Activated CD8-positive, alpha-beta memory T cell treated with anti-CD3 and anti-CD28 coated beads for 4 hours (primary cell): ENCODE results near the gene SLC39A5.

Experiments used
- DNase-seq, 2 donors: peaks; one replicate each; pipeline ENCODE4 v3.0.0-alpha.2; 2020; ENCODE audit warnings: low read depth in 2 of 2

SLC39A5 gene

DNA sequence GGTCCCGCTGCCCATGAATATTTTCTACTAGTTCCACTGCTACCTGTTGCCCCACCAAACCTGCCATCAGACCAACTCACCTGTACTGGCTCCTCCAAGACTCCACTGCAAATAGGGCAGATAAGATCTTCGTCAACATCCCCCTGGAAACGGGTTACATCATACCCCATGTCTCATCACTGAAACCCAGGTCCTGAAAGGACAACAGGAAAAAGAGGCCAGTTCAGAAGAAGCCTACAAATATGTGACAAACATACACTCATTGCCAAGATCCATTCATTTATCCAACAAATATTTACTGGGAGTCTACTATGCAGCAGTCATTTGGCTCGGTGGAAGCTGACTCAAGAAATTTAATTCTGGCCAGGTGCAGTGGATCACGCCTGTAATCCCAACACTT lies 16.0 kb upstream of the SLC39A5 start:
- no peak for DNase-seq

DNA sequence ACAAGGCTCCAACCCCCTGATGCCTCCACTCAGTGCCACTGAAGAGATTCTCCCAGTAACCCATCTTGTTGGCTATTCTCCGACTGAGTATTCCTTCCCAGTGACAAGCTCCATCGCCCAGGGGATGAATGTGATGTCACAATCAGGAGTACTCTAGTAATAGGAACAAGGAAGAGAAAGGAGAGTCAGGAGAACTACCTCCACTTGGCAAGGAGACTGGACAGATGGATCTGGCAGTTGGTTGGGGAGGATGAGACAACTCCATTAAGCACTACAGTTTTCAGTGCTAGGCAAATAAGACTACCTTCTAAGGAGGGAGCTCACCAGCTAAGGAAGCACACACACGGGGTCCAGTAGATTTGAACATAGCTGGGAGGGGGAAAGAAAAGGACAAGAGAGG lies 13.4 kb upstream of the SLC39A5 start:
- no peak for DNase-seq

DNA sequence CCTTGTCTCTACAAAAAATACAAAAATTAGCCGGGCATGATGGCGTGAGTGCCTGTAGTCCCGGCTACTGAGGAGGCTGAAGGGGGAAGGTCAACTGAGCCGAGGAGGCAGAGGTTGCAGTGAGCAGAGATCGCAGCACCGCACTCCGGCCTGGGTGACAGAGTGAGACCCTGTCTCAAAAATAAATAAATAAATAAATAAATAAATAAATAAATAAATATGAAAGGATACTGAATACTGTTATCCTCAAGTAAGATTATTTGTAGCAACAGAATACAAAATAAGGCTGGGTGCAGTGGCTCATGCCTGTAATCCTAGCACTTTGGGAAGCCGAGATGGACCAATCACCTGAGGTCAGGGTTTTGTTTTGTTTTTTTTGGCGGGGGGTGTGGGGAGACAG lies 10.0 kb upstream of the SLC39A5 start:
- no peak for DNase-seq

DNA sequence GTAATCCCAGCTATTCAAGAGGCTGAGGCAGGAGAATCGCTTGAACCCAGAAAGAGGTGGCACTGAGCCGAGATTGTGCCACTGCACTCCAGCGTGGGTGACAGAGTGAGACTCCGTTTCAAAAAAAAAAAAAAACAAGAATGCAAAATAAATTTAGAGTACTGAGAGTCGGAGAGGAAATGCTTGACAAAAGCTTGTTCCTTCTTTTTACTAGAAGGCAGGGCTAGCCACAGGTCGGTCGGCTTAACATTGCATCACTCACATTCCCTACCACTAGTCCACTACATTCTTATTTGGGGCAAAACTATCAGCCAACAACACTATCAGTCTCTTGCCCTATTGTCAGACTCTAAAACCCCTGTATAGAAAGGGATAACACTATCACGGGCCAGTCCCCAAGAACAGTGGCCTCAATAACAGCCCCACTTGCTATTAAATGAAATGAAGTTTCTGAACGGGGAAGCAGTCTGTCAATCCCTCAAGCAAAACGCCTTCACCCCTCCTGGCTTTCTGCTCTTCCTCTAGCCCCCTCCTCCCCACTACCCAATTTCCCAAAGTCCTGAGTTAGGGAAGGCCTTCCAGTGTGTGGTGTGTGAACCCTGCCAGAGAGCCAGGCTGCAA lies 9.1 kb upstream of the SLC39A5 start:
- DNase-seq, result no peak

DNA sequence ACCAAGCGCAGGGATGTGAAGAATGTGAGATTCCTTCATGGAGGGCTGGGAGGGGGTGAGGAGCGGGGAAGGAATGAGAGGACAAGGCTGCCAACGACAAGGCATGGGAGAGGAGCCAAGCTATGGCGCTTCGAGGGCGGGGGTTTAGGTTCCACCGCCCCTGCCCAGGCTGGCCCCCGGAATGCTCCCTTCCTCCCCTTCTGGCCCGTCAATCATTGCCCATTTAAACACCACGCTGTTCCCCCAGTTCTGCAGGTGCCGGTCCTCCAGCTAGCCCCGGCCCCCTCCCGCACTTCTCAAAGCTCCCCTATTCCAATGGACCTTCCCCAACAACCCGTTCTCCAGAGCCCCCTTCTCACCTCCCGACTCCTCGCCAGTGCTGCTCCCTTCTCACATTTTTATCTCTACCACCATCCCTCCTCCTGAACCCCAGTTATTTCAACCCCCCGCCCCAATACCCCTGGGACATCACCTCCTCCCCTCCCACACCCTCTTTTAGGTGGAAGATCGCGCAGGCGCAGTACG lies 8.6 kb upstream of the SLC39A5 start:
- no peak for DNase-seq

DNA sequence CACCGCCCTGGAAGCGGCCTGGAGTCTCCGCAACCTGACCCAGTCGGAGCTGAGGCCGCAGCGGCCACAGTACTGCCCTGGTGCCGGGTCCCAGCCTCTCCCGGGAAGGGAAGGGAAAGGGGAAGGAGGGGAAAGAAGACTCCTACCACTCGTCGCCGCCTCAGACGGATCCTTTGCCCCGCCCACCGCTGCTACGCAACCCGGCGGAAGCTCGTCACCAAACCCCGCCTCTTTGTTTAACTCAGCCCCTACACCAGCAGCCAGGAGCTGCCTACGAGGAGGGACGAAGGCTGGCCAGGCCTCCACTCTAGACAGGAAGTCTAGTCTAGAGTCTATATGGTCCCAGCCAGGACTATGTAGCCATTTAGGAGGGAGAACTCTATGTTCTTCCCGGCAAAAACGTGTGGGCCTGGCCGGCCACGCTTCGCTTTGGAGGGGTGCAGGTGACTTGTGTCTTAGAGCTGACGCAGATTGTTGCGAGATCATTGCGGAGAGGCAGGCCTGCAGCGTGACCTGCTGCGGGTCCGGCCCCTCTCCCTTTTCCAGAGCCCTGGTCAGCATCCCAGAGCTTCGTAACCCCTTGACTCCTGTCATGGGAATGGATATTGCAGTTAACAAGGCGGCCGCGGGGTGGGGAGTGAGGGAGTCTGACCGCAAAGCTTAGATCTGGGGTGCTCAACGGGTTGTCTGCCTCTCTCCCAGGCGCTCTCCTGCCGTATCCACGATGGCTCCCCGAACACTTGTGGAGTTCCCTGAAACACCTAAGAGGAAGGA lies 7.9 kb upstream of the SLC39A5 start, which contains the start of gene RNF41:
TSS of gene RNF41 (minus strand) at position 166 of the 774 bp plus-strand sequence. CDS start 7,875 bp downstream, outside the sequence.
- peak; percentile 82 to 84 for DNase-seq

DNA sequence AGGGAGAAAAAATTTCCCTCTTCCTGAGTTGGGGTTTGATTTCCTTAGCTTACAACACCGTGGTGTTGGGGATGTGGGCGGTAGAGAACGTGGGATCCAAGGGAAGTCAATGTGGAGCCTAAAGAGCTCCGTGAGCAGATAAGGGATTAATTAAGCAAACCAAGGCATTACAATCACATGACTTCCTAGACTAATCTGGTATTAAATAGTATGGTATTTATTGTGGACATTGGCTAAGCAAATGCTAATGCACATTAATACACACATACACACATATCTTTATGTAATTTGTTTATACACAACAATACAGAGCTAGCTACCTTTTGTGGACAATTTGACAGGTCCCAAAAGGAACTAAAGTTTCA lies 7.3 kb upstream of the SLC39A5 start:
- DNase-seq, result no peak

DNA sequence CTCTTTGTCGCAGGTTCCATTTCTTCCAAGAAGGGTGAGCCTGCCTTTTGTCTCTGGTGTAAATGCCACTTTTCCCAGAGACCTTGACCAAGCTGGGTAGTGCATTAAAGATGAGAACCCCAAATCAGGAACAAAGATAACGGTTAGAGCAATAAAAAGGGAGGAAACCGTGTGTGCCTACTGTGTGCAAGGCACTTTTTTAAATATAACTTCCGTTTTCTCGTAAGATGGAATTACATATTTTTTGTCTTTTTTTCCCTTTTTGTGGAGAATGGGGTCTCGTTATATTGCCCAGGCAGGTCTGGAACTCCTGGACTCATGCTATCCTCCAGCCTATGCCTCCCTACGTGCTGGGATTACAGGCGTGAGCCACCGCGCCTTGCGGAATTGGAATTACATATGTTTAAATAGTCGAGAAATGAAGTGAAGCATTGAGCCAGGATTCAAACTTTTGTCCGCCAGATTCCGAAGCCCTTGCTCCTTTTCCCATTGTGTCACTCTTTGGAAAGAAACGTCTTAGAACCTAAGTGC lies 6.2 kb upstream of the SLC39A5 start:
- DNase-seq, result no peak

DNA sequence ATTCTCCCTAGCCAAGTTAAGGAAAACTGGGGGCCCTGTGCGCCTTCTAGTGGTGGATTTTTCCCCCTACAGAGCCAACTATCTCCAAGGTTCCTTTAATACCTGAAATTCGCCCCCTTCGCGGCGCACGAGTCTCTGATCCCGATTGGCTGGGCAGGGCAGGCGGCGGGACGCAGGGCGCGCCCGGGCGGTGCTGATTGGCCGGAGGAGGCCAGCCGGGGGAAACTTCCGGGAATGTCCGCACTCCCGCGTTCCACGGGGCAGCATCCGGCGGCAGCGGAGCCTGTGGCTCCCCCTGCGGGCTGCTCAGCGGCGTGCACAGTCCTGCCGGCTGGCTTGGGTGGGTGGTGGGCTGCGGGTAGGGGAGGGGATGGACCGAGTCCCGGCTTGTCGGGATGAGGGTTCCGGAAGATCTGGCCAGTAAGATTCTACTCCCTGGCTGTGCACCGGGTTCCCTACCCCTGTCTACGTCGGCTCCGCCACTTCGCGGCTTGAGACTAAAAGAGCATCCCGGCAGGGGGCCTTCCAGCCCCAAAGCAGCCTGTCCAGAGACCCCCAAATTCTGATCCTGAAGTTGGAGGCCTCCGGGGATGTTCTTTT lies 5.6 kb upstream of the SLC39A5 start, which contains the start of gene NABP2:
TSS of gene NABP2 (plus strand) at position 241 of the 600 bp plus-strand sequence. CDS start 515 bp downstream, outside the sequence.
- DNase-seq, result peak; percentile 85 to 87

DNA sequence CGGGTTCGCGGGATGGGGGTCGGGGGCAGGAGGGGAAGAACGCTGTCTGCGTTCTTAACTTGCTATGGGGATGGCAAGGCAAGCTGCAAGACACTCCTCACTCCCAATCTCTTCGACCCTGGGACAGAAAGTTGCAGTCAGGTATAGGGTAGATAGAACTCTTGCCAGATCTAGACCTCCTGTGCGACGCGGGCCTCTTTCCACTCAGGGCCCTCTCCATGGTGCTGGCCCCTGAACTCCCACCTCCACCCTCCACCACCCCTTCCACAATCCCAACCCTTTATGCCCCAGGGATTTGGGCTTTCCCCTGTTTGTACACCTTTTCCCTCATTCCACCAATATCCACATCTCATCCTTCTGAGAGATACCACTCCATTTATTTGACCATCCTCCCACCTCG lies 4.9 kb upstream of the SLC39A5 start:
- DNase-seq, result no peak

DNA sequence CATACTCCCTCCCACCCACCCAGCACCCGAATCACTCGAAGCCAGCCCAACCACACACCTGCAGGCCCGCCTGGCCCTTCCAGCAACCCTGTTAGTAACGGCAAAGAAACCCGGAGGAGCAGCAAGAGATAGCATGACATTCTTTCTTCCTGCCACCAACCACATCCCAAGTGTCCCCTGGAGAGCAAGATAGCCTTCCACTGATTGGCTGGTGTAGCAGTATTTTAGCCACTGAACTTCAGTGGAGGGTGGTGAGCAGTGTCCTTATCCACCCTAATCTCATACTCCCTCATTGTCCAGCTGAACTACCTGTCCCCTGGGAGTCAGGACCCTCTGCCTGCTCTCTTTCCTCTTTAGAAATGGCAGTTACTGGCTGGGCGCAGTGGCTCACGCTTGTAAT lies 769 bp upstream of the SLC39A5 start:
- no peak for DNase-seq

DNA sequence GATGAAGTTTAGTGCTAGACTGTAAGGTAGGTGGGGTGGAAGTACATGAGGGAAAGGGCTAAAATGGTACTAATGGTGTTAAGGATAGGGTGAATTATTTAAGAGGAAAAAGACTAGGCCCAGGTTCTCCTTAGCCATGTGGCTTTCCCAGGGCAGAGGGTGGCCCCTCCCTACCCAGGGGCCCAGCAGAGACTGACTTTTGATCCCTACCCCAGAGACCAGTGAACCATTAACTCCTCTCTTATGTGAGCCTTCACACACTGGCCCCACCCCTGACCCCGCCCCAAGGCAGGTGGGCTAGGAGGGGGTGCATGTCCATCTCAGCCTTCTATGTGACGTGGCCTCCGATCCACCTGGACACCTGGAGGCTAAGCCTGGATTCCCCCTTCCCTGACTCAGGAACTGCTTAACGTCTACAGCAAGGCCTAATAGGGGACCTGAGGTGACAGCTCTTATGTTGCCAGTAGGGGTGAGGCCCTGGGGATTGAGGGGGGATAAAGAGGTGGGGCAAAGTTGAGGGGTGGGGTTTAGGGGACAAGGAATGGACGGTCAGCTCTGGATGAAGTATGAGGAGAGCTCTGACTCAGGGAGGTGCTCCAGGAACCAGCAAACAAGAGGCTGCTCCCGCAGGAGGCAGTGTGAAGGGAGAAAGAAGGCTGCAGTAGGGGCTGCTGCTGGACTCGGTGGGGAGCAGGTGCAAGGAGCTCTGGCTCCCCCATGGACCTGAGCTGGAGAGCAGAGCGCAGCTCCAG lies 757 bp downstream of the SLC39A5 start:
- no peak for DNase-seq

DNA sequence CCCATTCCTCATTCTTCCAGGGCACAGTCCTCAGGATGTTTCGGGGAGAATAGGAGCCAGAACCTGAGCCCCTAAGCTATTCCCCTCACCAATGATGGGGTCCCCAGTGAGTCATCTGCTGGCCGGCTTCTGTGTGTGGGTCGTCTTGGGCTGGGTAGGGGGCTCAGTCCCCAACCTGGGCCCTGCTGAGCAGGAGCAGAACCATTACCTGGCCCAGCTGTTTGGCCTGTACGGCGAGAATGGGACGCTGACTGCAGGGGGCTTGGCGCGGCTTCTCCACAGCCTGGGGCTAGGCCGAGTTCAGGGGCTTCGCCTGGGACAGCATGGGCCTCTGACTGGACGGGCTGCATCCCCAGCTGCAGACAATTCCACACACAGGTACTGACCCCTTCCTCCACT lies 1.3 kb downstream of the SLC39A5 start:
- no peak for DNase-seq

DNA sequence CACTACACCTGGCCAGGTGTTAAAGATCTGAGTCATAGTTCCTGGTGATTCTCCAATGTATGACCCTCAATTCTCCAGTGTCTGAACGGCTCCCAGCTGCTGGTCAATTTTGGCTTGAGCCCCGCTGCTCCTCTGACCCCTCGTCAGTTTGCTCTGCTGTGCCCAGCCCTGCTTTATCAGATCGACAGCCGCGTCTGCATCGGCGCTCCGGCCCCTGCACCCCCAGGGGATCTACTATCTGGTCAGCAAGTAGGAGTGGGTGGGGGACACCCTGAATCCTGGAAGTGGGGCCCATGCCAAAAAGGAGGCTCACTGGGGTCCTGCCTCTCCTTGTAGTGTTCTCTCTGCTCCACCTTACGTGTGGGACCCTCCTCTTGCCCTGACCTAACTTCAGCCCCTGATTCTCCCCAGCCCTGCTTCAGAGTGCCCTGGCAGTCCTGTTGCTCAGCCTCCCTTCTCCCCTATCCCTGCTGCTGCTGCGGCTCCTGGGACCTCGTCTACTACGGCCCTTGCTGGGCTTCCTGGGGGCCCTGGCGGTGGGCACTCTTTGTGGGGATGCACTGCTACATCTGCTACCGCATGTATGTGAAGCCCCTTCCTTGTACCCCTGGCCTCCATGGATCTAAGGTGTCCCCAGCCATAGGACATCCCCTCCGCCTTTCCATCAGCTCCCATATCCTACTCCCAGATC lies 5.0 kb downstream of the SLC39A5 start:
- DNase-seq, result no peak

DNA sequence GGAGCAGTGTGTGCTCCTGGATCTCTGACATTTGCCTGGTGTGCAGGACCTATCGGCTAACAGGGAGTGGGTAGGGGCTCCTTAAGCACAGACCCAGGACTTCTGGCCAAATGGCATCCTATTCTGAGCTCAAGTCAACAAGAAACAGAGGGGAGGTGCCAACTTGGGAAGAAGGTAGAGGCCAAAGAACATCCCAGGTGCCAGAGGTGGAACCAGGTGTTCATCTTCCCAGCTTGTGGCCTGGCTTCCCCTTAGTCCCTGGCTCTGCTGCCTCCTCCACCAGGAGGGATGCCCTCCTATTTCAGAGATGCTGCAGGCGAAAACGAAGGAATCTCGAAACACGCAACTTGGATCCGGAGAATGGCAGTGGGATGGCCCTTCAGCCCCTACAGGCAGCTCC lies 6.2 kb downstream of the SLC39A5 start:
- DNase-seq, result no peak

DNA sequence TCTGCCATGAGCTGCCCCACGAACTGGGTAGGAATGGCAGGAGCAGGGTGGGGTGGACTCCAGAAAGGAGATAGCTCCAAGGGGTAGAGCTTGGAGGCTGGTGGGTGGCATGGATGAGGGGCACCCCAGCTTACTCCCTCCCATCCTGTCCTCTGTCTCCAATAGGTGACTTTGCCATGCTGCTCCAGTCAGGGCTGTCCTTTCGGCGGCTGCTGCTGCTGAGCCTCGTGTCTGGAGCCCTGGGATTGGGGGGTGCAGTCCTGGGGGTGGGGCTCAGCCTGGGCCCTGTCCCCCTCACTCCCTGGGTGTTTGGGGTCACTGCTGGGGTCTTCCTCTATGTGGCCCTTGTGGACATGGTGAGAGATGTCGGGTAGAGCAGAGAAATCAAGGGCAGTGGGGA lies 7.1 kb downstream of the SLC39A5 start:
- DNase-seq, result no peak

DNA sequence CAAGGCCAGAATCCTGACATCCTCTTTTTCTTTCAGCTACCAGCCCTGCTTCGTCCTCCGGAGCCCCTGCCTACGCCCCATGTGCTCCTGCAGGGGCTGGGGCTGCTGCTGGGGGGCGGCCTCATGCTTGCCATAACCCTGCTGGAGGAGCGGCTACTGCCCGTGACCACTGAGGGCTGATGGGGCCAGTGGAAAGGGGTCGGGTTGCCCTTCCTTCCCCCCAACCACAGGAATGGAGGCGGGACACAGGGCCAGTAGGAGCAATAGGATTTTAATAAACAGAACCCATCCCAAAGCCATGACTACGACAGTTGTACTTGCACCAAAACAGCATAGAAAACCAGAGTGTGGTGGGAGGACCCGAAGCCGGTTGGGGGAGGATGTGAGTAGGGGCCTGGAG lies 7.7 kb downstream of the SLC39A5 start:
- no peak for DNase-seq

DNA sequence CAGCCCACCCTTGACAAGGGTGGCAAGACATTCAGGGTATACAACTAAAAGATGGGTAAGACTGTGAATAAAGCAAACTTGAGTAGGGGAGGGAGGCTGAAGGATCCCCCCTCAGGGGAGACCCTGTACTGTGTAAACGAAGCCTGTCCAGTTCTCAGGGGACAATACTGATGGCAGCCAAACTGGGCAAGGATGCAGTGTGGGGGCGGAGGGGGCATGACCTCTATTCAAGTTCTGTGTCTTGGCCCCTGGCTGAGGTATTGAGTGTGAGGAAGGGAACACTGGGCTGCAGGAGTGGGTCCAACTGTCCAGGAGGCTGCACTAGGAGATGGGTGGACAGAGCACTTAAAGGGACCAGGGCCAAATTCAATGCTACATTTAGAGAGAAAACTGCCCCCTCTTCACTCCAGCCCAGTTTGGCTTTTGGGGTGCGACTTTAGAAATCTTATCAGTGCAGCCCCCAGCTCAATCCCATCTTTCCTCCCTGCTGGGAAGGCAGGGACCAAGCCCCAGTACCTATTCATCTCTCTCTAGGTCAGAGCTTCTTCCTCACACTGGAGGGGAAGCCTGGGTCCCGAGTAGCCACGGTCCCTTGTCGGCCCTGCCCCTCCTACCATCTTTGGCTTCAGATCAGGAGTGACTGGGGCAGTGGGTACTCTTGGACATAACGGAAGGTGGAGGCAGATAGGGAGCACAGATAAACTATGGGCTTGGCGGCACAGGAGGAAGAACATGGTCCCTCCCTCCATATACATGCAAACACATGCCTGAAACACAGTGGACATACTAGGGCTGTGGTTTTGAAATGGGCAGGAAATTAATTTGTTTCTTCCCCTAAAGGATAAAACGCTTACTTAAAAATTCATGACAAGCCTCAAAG lies 11.8 kb downstream of the SLC39A5 start:
- no peak for DNase-seq

DNA sequence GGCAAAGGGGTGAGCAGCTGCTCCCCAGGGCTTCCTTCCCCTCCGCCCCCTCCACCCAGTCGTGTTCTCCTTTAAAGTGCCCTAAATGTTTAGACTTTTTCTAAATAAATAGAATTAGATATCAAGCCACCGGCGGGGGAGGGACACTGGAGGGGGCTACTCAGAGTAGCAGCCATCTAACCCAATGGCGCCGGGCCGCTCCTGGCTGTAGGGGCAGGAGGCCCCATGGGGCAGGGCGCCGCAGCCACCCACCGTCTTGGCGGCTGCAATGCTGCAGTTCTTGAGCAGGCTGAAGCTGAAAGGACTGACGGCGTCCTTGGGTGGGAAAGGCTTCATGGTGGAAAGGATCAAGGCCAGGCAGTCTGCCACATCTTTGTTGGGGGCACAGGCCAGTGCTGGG lies 13.1 kb downstream of the SLC39A5 start:
- DNase-seq, result no peak

DNA sequence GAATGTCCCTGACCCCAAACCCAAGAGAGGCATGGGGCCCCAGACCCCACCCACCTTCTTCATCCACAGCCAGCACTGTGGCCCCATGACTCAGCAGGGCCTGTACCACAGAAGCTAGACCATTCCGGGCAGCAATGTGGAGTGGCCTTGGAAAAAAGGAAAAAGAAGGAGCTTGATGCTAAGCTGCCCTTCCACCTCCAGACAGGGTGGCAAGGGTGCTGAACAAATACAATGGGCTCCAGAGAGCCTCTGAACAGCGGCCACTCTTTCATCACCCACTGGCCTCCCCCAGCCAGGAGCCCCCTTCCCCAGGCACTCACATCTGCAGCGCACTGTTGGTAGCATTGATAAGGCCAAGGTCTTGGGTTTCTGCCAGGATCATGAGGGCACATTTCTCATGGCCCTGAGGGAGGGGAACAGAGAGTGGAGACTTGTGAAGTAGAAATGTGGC lies 13.9 kb downstream of the SLC39A5 start:
- no peak for DNase-seq
